ENCODE data around the gene ZNF311.
"Not testable (repeated sequence)": the region's sequence is repeated elsewhere in the genome, so short reads cannot be mapped to it uniquely, and the experiment has no call there.

ZNF311 gene

GRCh38 chr6:28957795-28958314, 47.3 kb downstream of the ZNF311 start:
- not testable (repeated sequence) for H2BK5ac ChIP-seq (ENCODE audit: low read depth, low read length, poor library complexity, severe bottlenecking); H2BK120ac ChIP-seq (ENCODE audit: low read depth, low read length); H2BK15ac ChIP-seq (ENCODE audit: low read depth, poor library complexity, severe bottlenecking); H2BK12ac ChIP-seq (ENCODE audit: low read length in 2 of 2); H3K79me1 ChIP-seq (replicated peaks; ENCODE audit: low read length, poor library complexity, severe bottlenecking); H3K14ac ChIP-seq (ENCODE audit: low read length in 2 of 2); H4K91ac ChIP-seq (ENCODE audit: low read length); H2AK5ac ChIP-seq (ENCODE audit: low read length, severe bottlenecking); H3K4me3 ChIP-seq (ENCODE audit: insufficient read depth in 1 of 2, low read depth in 1 of 2, low read length in 2 of 2); DNase-seq; H4K8ac ChIP-seq (ENCODE audit: low read length); H3K4me2 ChIP-seq (ENCODE audit: low read length, poor library complexity, severe bottlenecking); H3K4me1 ChIP-seq (ENCODE audit: control insufficient read depth, insufficient read depth, low read depth, low read length); H3K4ac ChIP-seq (ENCODE audit: low read depth in 1 of 2, low read length in 2 of 2); H3K9me3 ChIP-seq (ENCODE audit: control insufficient read depth, low read length); H2AFZ ChIP-seq (ENCODE audit: low read depth, low read length); H3K27me3 ChIP-seq (ENCODE audit: control insufficient read depth in 1 of 2, insufficient read depth in 1 of 2, low read length in 2 of 2); H3K9ac ChIP-seq (ENCODE audit: low read length); H3K36me3 ChIP-seq (ENCODE audit: control insufficient read depth in 1 of 2, insufficient read depth in 2 of 2, low read depth in 1 of 2, low read length in 2 of 2); H3K23ac ChIP-seq (ENCODE audit: low read length in 2 of 2); H3K18ac ChIP-seq (ENCODE audit: low read depth in 1 of 2, low read length in 2 of 2); H3K27ac ChIP-seq (ENCODE audit: low read length, poor library complexity, severe bottlenecking)
- 95% methylated on average over 24 of the region's 24 CpGs for WGBS

- no peak overlapping the region for H2BK15ac ChIP-seq (ENCODE audit: low read depth, poor library complexity, severe bottlenecking)
Measured at GRCh38 chr6:28956331-28956730, 48.8 kb downstream of the ZNF311 start.

GRCh38 chr6:28953585-28954258, 51.4 kb downstream of the ZNF311 start:
- Histone ChIP-seq H3K18ac (ENCODE audit: low read depth in 1 of 2, low read length in 2 of 2) (no peak overlapping the region), H3K9ac (ENCODE audit: low read length) (peak overlapping the region; percentile 73), H2AFZ (ENCODE audit: low read depth, low read length) (peak overlapping the region; percentile 23), H3K4me2 (ENCODE audit: low read length, poor library complexity, severe bottlenecking) (peak overlapping the region; percentile 79), H3K36me3 (ENCODE audit: control insufficient read depth in 1 of 2, insufficient read depth in 2 of 2, low read depth in 1 of 2, low read length in 2 of 2) (no peaks in the 10 kb centered on the region), H4K91ac (ENCODE audit: low read length) (no peak overlapping the region), H3K4me3 (ENCODE audit: insufficient read depth in 1 of 2, low read depth in 1 of 2, low read length in 2 of 2) (peak overlapping the region in 1 of 2 experiments; percentile 81), H3K27me3 (ENCODE audit: control insufficient read depth in 1 of 2, insufficient read depth in 1 of 2, low read length in 2 of 2) (peaks cover 0 to 7% of the 10 kb centered on the region in 2 experiments), H3K27ac (ENCODE audit: low read length, poor library complexity, severe bottlenecking) (peak overlapping the region; percentile 34), H3K79me1 (replicated peaks; ENCODE audit: low read length, poor library complexity, severe bottlenecking) (no peaks in the 10 kb centered on the region), H3K23ac (ENCODE audit: low read length in 2 of 2) (no peak overlapping the region), H2AK5ac (ENCODE audit: low read length, severe bottlenecking) (no peak overlapping the region), H2BK15ac (ENCODE audit: low read depth, poor library complexity, severe bottlenecking) (no peak overlapping the region), H3K4me1 (ENCODE audit: control insufficient read depth, insufficient read depth, low read depth, low read length) (no peaks in the 10 kb centered on the region), H4K8ac (ENCODE audit: low read length) (no peak overlapping the region), H3K4ac (ENCODE audit: low read depth in 1 of 2, low read length in 2 of 2) (no peak overlapping the region), H2BK12ac (ENCODE audit: low read length in 2 of 2) (no peak overlapping the region), H3K9me3 (ENCODE audit: control insufficient read depth, low read length) (no peaks in the 10 kb centered on the region), H2BK5ac (ENCODE audit: low read depth, low read length, poor library complexity, severe bottlenecking) (no peak overlapping the region), H3K14ac (ENCODE audit: low read length in 2 of 2) (no peak overlapping the region), H2BK120ac (ENCODE audit: low read depth, low read length) (no peak overlapping the region)
- DNase-seq, result peak; percentile 33
- 6% methylated on average over 18 of the region's 22 CpGs for WGBS

More at GRCh38 chr6:28956331-28956730, 48.8 kb downstream of the ZNF311 start:
- Histone ChIP-seq H3K27ac (ENCODE audit: low read length, poor library complexity, severe bottlenecking) (no peak overlapping the region), H3K27me3 (ENCODE audit: control insufficient read depth in 1 of 2, insufficient read depth in 1 of 2, low read length in 2 of 2) (peaks cover 0 to 7% of the 10 kb centered on the region in 2 experiments), H3K18ac (ENCODE audit: low read depth in 1 of 2, low read length in 2 of 2) (no peak overlapping the region), H3K4me3 (ENCODE audit: insufficient read depth in 1 of 2, low read depth in 1 of 2, low read length in 2 of 2) (no peak overlapping the region), H3K4me2 (ENCODE audit: low read length, poor library complexity, severe bottlenecking) (no peak overlapping the region), H3K9me3 (ENCODE audit: control insufficient read depth, low read length) (no peaks in the 10 kb centered on the region), H4K91ac (ENCODE audit: low read length) (no peak overlapping the region), H3K9ac (ENCODE audit: low read length) (no peak overlapping the region), H3K4me1 (ENCODE audit: control insufficient read depth, insufficient read depth, low read depth, low read length) (no peaks in the 10 kb centered on the region), H3K4ac (ENCODE audit: low read depth in 1 of 2, low read length in 2 of 2) (no peak overlapping the region), H3K23ac (ENCODE audit: low read length in 2 of 2) (no peak overlapping the region), H2BK120ac (ENCODE audit: low read depth, low read length) (no peak overlapping the region), H2BK12ac (ENCODE audit: low read length in 2 of 2) (no peak overlapping the region), H3K36me3 (ENCODE audit: control insufficient read depth in 1 of 2, insufficient read depth in 2 of 2, low read depth in 1 of 2, low read length in 2 of 2) (no peaks in the 10 kb centered on the region), H2BK5ac (ENCODE audit: low read depth, low read length, poor library complexity, severe bottlenecking) (no peak overlapping the region), H4K8ac (ENCODE audit: low read length) (no peak overlapping the region), H2AK5ac (ENCODE audit: low read length, severe bottlenecking) (no peak overlapping the region), H3K79me1 (replicated peaks; ENCODE audit: low read length, poor library complexity, severe bottlenecking) (no peaks in the 10 kb centered on the region), H2AFZ (ENCODE audit: low read depth, low read length) (no peak overlapping the region), H3K14ac (ENCODE audit: low read length in 2 of 2) (no peak overlapping the region)
- no peak for DNase-seq
- 83% methylated on average over 2 of the region's 3 CpGs for WGBS

GRCh38 chr6:28953039-28953584, 52.0 kb downstream of the ZNF311 start:
- Histone ChIP-seq H3K4ac (ENCODE audit: low read depth in 1 of 2, low read length in 2 of 2) (no peak overlapping the region), H3K4me1 (ENCODE audit: control insufficient read depth, insufficient read depth, low read depth, low read length) (no peaks in the 10 kb centered on the region), H2BK12ac (ENCODE audit: low read length in 2 of 2) (no peak overlapping the region), H4K8ac (ENCODE audit: low read length) (no peak overlapping the region), H3K9me3 (ENCODE audit: control insufficient read depth, low read length) (no peaks in the 10 kb centered on the region), H3K4me2 (ENCODE audit: low read length, poor library complexity, severe bottlenecking) (peak overlapping the region; percentile 79), H3K79me1 (replicated peaks; ENCODE audit: low read length, poor library complexity, severe bottlenecking) (no peaks in the 10 kb centered on the region), H4K91ac (ENCODE audit: low read length) (no peak overlapping the region), H3K36me3 (ENCODE audit: control insufficient read depth in 1 of 2, insufficient read depth in 2 of 2, low read depth in 1 of 2, low read length in 2 of 2) (no peaks in the 10 kb centered on the region), H2BK120ac (ENCODE audit: low read depth, low read length) (no peak overlapping the region), H2AK5ac (ENCODE audit: low read length, severe bottlenecking) (no peak overlapping the region), H2BK5ac (ENCODE audit: low read depth, low read length, poor library complexity, severe bottlenecking) (no peak overlapping the region), H3K14ac (ENCODE audit: low read length in 2 of 2) (no peak overlapping the region), H3K23ac (ENCODE audit: low read length in 2 of 2) (no peak overlapping the region), H2BK15ac (ENCODE audit: low read depth, poor library complexity, severe bottlenecking) (no peak overlapping the region), H3K9ac (ENCODE audit: low read length) (peak overlapping the region; percentile 73), H3K27me3 (ENCODE audit: control insufficient read depth in 1 of 2, insufficient read depth in 1 of 2, low read length in 2 of 2) (peaks cover 0 to 7% of the 10 kb centered on the region in 2 experiments), H3K27ac (ENCODE audit: low read length, poor library complexity, severe bottlenecking) (peak overlapping the region; percentile 34), H2AFZ (ENCODE audit: low read depth, low read length) (no peak overlapping the region), H3K4me3 (ENCODE audit: insufficient read depth in 1 of 2, low read depth in 1 of 2, low read length in 2 of 2) (peak overlapping the region in 1 of 2 experiments; percentile 81), H3K18ac (ENCODE audit: low read depth in 1 of 2, low read length in 2 of 2) (no peak overlapping the region)
- 10% methylated on average over 13 of the region's 13 CpGs for WGBS
- peak; percentile 69 for DNase-seq

Measured in mesenchymal stem cell (in vitro differentiated cells and primary cell).